Sigmoid colon (tissue), 4 donors: Measurements from ENCODE around the gene LIMS2.

ENCODE experiments used
- CTCF ChIP-seq, 4 experiments: fragments of 450-650 bp in 3 of 4; fragments of 200-600 bp in 1 of 4; IDR thresholded peaks; one replicate each; pipeline ENCODE4 v1.5.1; 2016 to 2019; ENCODE audit warnings: antibody characterized with exemption in 4 of 4, mild to moderate bottlenecking in 3 of 4, moderate library complexity in 2 of 4
- POLR2A ChIP-seq, 2 donors: fragments of 450-650 bp; IDR thresholded peaks; one replicate each; pipeline ENCODE4 v1.6.1; 2016; ENCODE audit warnings: antibody characterized with exemption in 2 of 2, mild to moderate bottlenecking in 2 of 2, moderate library complexity in 2 of 2
- POLR2AphosphoS5 ChIP-seq, 4 donors: sonication (generic); formaldehyde crosslinking; IDR thresholded peaks; one replicate each; pipeline ENCODE4 v1.6.1; 2017; ENCODE audit warnings: antibody characterized with exemption in 4 of 4

DNA sequence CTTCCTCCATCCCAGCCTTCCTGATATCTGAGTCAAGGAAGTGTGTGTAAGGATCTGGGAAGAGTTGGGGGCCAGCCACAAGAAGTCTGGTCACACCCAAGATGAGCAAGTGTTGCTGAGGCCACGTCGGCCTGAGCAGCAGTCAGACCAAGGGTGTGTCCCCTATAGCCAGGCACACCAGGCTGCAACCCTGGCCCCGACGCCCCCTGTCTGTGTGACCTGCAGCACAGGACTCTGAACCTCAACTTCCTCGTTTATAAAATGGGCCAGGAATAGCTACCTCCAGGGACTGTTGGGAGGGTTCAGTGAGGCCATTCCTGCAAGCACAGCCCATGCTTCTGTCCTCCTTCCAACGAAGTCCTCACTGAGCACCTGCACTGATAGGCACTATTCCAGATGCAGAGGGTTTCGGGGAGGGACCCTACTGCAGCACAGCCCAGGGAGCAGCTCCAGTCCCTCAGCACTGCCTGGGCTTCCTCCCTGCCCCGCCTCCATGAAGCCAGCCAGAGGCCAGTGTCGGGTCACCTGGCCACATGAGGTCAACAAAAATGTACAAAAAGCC, 13.3 kb downstream of the LIMS2 start:
- TF ChIP-seq CTCF (IDR thresholded peaks at IDR 0.05), result no peak
- no peak for TF ChIP-seq POLR2A (IDR thresholded peaks at IDR 0.05)
- TF ChIP-seq POLR2AphosphoS5 (IDR thresholded peaks at IDR 0.05), result peak in 1 of 4 donors; percentile 26
